ENCODE measurements around the gene SERPINB11.
"Not testable (repeated sequence)": the region's sequence is repeated elsewhere in the genome, so short reads cannot be mapped to it uniquely, and the experiment has no call there.

The SERPINB11 gene, protein sequence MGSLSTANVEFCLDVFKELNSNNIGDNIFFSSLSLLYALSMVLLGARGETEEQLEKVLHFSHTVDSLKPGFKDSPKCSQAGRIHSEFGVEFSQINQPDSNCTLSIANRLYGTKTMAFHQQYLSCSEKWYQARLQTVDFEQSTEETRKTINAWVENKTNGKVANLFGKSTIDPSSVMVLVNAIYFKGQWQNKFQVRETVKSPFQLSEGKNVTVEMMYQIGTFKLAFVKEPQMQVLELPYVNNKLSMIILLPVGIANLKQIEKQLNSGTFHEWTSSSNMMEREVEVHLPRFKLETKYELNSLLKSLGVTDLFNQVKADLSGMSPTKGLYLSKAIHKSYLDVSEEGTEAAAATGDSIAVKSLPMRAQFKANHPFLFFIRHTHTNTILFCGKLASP

GRCh38 chr18:63702660-63703059 is at the start of gene SERPINB11:
SERPINB11 (plus strand) TSS chr18:63702960; CDS start chr18:63710194, 7,234 bp downstream.
- DNase-seq: no peak

GRCh38 chr18:63658920-63659319 is 43.8 kb upstream of the SERPINB11 start:
- not testable (repeated sequence) for DNase-seq

- DNase-seq: not testable (repeated sequence)
These were observed 41.0 kb upstream of the SERPINB11 start, which contains the start of gene SERPINB3 for GRCh38 chr18:63661750-63662149. SERPINB3 (minus strand) TSS chr18:63661893; CDS start chr18:63661216, 677 bp downstream.

DNA sequence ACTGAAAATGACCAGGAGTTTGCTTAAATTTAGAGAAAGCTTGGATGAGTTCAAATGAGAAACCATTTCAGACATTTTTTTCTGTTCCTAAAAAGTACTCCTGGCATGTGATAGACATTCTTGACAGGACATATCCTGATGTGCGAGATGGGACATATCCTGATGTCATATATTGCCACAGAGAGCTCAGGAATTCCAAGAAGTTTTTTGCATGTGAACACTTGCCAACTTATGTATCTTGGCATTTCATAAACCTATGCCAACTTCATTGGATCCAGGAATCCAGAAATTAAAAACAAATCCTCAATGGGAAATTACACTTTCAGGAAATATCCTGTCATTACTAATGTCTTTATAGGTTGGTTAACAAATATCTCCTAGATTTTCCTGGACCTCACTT is 38.2 kb upstream of the SERPINB11 start:
- DNase-seq: no peak

DNA sequence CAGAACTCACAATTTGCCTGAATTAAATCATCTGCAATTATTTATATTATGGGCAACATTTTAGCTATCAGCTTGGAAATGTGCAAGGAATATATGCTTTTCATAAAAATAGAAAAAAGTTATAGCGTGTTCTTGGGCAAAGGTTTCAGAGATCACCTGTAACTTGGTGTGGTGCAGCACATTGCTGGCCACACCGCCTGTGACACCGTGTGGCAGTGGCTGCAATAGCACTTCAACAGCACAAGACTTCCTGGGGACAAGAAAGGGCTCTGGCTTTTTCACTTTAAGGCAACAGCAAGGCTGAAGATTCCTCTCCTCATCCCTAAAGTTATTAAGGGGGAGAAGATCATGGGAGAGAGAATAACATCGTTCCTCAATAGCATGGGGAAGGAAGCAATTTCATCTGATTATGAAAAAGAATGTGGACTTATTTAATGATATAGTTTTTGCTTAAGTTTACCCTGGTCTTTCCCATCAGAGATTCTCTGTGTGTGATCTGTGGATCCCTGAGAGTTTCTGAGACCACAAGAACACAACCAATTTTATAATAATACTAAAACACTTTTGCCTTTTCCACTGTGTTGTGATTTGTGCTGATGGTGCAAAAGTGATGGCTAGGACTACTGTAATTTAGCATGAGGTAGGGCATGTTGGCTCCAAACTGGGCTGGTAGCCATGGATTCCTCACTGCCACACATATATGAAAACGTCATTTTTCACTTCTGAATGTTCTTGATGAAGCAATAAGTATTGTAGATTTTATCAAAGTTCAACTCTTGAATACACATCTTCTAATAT is 26.0 kb upstream of the SERPINB11 start:
- DNase-seq: peak; percentile 10 to 35

DNA sequence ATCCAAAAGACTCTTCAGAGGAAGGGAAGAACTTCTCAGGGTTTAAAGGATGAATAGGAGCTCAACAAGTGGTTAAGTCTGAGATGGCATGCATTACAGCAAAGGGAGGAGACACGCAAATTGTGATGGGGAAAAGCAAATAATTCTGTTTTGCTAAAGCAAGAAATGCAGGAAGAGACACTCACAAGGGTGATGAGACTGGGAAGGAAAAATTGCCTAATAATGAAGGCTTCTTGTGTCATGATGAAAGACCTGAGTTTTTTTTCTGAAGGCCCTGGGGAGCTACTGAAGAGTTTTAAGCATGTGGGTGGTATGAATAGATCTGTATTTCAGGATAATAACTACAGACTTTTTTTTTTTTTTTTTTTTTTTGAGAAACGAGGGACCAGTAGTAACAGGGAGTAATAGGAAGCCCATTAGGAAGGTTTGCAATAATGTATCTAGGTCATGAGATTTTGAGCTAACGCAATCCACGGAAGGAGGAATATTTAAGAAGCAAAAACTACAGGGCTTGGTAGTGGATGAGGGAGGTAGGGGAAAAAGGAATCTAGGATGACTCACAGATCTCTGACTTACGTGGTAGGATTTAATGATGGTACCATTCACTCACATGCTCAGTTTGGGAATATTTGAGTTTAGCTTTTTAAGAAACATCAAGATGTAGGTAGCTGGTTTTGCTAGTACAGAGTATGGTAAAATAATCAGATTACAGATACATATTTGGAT is 25.1 kb upstream of the SERPINB11 start:
- DNase-seq: peak; percentile 71 to 80

DNA sequence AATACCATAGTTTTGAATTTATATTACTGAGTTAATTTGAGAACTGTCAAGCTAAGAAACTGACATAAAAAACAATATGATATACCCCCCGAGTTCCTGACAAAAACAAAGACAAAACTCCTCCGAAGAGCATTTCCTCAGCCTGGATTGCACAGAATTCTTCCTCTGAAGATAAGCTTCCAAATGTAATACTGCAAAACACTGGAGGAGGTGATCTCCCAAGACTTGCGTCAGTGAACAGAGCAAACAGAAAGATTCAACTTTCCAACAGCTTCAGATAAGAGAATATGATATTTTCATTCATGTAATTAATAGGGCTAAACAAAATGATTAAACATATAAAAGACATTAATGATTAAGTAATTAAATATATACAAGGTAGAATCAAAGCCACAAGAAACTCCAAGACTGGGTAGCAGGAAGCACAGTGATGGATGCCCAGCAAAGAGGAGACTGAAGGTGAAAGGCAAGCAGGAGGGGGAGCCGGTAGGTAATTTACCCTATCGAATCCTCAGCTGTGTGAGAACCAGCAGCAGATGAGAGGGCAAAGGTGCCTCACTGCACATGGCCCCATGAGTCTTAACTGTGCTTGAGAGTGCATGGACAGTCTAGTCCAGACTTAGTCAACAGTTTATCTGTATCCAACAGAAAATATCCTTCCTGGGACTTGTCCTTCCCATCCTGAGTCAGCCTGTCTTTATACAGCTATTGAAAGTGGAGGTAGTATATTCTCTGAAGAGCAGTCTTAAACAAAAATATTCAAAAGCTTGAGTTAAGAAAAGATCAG is 22.7 kb upstream of the SERPINB11 start:
- no peak for DNase-seq

GRCh38 chr18:63681449-63682340 is 21.1 kb upstream of the SERPINB11 start:
- DNase-seq: no peak

DNA sequence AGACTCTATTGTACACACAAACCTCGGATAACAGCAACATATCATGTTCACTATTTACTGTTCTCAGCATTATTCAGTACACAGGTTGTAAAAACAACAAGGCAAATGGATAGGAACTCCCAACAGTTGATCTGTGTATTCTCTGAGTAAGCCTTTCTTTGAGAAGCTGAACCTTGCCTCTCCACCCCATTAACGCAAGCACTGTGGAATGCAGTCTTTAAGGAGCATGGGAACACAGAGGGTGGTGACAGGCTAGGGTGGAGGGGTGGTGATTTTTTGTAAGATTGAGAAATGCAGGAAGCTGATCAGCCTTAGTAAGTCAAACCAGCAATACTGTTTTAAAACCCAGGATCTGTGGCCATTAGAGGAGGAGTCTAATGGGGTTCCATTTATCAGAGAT is 19.6 kb upstream of the SERPINB11 start:
- DNase-seq: no peak

GRCh38 chr18:63683890-63684289 is 18.9 kb upstream of the SERPINB11 start:
- DNase-seq: no peak

DNA sequence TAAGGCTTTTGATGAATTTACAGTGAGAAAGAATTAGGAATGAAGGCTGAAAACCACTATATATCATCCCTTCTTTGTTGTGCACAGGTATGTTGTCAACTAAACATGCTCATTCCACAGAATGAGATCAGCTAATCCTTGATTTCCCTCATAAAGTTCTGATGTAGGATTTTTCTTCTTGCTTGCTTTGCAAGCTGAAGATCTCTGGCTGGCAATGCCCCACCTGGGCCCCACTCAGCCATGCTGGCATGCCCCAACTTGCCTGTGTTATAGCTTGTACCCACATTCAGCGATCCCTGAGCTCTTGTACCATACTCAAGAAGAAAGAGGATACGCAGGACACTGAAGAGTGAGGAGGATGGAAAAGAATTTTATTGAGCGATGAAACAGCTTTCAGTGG is 18.0 kb upstream of the SERPINB11 start:
- no peak for DNase-seq

DNA sequence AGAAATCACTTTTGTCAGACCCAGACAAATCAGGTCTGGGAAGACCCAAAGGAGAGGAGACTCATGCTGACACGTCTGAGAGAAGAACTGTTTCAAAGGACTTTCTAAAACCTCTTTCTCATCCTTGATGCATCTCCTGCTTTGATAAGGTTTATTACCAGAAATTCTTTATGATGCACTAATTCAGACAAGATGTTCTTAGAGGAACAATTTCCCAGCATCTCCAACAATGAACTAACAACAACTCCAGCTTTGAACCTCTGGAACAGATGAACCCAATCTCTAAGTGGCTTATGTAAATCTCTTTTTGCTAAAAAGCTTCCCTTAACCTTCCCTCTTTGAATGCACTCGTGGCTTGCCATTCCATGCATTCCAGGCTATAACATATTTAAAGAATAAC is 15.9 kb upstream of the SERPINB11 start:
- DNase-seq: no peak

GRCh38 chr18:63689064-63689463 is 13.7 kb upstream of the SERPINB11 start:
- DNase-seq: peak; percentile 7 to 20

DNA sequence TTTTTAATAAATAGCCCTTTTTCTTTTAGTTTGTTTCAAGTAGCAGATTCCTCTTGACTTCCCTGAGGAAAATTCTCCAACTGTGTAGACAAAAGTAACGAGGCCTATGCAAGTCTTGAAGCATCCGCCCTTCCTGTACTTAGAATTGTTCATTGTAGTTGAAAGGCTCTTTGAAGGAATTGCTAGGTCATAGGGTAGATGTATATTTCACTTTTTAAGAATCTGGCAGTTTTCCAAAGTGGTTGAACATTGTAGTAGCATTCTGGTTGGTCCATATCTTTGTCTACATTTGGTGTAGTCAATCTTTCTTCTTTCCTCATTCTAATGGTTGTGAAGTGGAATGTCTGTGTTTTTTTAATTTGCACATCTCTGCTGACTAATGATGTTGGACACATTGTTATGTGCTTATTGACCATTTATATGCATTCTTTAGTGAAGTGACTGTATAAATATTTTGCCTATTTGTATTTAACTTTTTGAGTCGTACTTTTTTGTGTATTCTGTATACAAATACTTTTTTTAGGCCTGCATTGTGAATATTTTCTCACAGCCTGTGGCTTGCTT is 5.6 kb upstream of the SERPINB11 start:
- no peak for DNase-seq

GRCh38 chr18:63700501-63700900 is 2.3 kb upstream of the SERPINB11 start:
- DNase-seq: no peak

- DNase-seq: no peak
These were observed 808 bp upstream of the SERPINB11 start for GRCh38 chr18:63701952-63702351.

- DNase-seq: no peak
These were observed 2.6 kb downstream of the SERPINB11 start for GRCh38 chr18:63705401-63705800.

GRCh38 chr18:63707816-63708215 is 5.1 kb downstream of the SERPINB11 start:
- DNase-seq: no peak

DNA sequence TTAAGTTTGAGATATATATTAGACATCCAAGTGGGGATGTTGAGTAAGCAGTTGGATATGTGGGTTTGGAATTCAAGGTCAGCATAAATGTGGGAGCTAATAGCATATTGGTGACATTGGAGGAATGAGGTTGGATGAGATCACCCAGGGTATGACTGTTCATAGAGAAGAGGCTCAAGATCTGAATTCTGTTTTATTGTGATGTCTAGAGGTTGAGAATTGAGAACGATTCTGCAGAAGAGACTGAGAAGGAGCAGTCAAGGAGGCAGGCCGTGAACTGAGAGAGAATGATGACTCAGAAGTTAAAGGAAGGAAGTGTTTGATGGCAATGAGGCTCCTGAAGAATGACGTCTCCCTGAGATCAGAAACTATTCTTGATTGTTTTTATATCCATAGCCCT is 5.9 kb downstream of the SERPINB11 start:
- DNase-seq: no peak

DNA sequence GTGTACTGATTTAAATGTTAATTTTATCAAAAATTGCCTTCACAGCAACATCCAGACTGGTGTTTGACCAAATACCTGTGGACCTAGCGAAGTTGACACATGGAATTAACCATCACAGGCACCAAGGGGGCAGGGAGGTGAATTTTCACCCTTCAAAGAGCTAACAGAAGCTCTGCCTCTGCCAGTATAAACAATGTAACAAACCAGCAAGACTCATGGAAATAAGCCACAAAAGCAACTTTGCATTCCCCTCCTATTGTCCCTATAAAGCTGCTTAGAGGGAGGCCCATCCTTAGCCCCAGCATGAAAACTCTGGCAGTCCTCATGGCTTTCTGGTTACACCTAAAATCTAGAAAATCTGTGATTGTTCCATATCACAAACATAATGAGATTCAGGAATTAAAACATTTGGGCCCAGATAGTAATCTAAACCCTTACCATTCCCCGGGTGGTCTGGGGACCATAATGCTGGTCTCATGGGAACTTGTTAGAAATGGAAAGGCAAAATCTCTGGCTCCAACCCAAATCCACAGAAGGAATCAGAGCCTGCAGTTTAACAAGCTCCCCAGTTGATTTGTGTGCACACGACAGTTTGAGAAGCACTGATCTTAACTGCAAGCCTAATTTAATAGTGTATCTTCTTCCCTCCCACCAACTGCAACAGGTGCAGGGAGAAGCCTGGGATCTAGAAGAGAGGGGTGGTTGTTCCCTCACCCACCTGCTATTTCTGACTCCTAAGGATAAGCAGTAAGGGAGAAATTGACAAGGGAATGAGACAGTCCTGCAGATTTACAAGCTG is 23.1 kb downstream of the SERPINB11 start:
- no peak for DNase-seq
